Panc1 (cell line): ENCODE measurements around the gene COL5A2. TPM values are rescaled to one million over a fixed set of nuclear protein-coding genes. Genes with fewer than 3 reads are reported as not detected.

Experiments
- ATAC-seq: fragments of 200-7000 bp; cut with Tn5 transposase; 2 replicates; pipeline ENCODE4 v1.9.1; 2020; ENCODE audit warnings: mild to moderate bottlenecking, moderate library complexity
- BruUV-seq: library from RNA; stranded (reverse); fragments of 400-500 nt; replicated peaks from 2 replicates; lab custom pipeline; 2021; lab: Mats Ljungman, UMichigan
- CTCF ChIA-PET: fragments of 300-600 bp; sonication (Branson Sonifier 250); formaldehyde crosslinking; loops from one replicate; lab custom pipeline; 2022; ENCODE audit warnings: antibody characterized with exemption; lab: Charles Lee
- POLR2A ChIA-PET: fragments of 300-600 bp; sonication (Branson Sonifier 250); formaldehyde crosslinking; loops from one replicate; lab custom pipeline; 2022; ENCODE audit warnings: antibody characterized with exemption; lab: Charles Lee
- DNase-seq: peaks from one replicate; pipeline ENCODE4 v3.0.0-alpha.2; 2010; ENCODE audit warnings: low read depth, low spot score
- H3K27ac ChIP-seq: 2 replicates; pipeline ENCODE4 v1.5.1; 2011; ENCODE audit warnings: mild to moderate bottlenecking, low read length, inconsistent platforms
- H3K27me3 ChIP-seq: fragments of 200-500 bp; sonication (Bioruptor generic); 2 replicates; pipeline ENCODE4 v1.6.0; 2014; ENCODE audit warnings: low read length, inconsistent platforms; ENCODE audit not compliant: control insufficient read depth, insufficient read depth
- H3K36me3 ChIP-seq: fragments of 200-500 bp; sonication (Bioruptor generic); 2 replicates; pipeline ENCODE4 v1.5.1; 2014; ENCODE audit warnings: inconsistent platforms, mild to moderate bottlenecking, low read length, moderate library complexity; ENCODE audit not compliant: control insufficient read depth, insufficient read depth
- H3K4me1 ChIP-seq: 2 replicates; pipeline ENCODE4 v1.5.1; 2011; ENCODE audit warnings: inconsistent platforms, mild to moderate bottlenecking, low read length, moderate library complexity; ENCODE audit not compliant: control insufficient read depth, insufficient read depth
- H3K4me3 ChIP-seq, 2 experiments: 2 replicates each; pipeline ENCODE4 v1.5.1; 2011 to 2012; ENCODE audit warnings: low read depth in 2 of 2, low read length in 2 of 2, mild to moderate bottlenecking in 2 of 2, inconsistent platforms in 1 of 2, moderate library complexity in 1 of 2
- H3K9me3 ChIP-seq: fragments of 200-500 bp; sonication (Bioruptor generic); 2 replicates; pipeline ENCODE4 v1.5.1; 2014; ENCODE audit warnings: low read depth, mild to moderate bottlenecking, inconsistent platforms, low read length, moderate library complexity; ENCODE audit not compliant: control insufficient read depth, insufficient read depth
- CTCF ChIP-seq: fragments of 450-650 bp; IDR thresholded peaks from 2 replicates; pipeline ENCODE4 v1.5.1; 2017; ENCODE audit warnings: mild to moderate bottlenecking
- POLR2AphosphoS5 ChIP-seq: IDR thresholded peaks from 2 replicates; pipeline ENCODE4 v1.6.1; 2012; ENCODE audit warnings: mild to moderate bottlenecking, low read depth, low read length, moderate library complexity
- in situ Hi-C: cut with HindIII; loops from 2 replicates; pipeline ENCODE4 v1.10.0; 2016; ENCODE audit warnings: low sequenced_read_pairs, low pct_unique_long_range_greater_than_20kb
- intact Hi-C: fragments of 100-400 bp; cut with micrococcal nuclease; formaldehyde crosslinking; loops from one replicate; pipeline ENCODE4 v1.10.0; 2022; ENCODE audit not compliant: unreplicated experiment
- microRNA-seq: library from miRNA; unstranded; fragments of <30 nt; microRNA quantifications from one replicate; pipeline ENCODE4 v1.1.0, GENCODE V29; 2020; ENCODE audit not compliant: unreplicated experiment
- total RNA-seq: library from RNA; stranded (reverse); gene quantifications from one replicate; pipeline ENCODE4 v1.2.1, GENCODE V29; 2021; ENCODE audit not compliant: unreplicated experiment

COL5A2 gene
- total RNA-seq, 1 experiment from 2014 or later = 144 TPM

- in situ Hi-C loops = no loop called here
- no peaks in the 10 kb centered on the region for H3K9me3 ChIP-seq
Observed at GRCh38 chr2:188983427-188984064, 196.0 kb downstream of the COL5A2 start.

More at GRCh38 chr2:188983427-188984064, 196.0 kb downstream of the COL5A2 start:
- Histone ChIP-seq H3K27ac (no peak overlapping the region), H3K27me3 (no peaks in the 10 kb centered on the region), H3K4me3 (no peak overlapping the region), H3K36me3 (no peaks in the 10 kb centered on the region; the same call in 1 of the 2 replicates), H3K4me1 (peaks cover 12% of the 10 kb centered on the region; the same call in 1 of the 2 replicates)
- ChIA-PET CTCF (no interaction called here), POLR2A (interaction anchor here (0.6 kb wide), 1 partner anchor 458 kb away, joined by 4 read pairs; no protein-coding TSS in a partner anchor)
- ATAC-seq = no peak
- TF ChIP-seq POLR2AphosphoS5 (no peak), CTCF (peak; percentile 41; the same call in 1 of the 2 replicates)
- no TSS peak for BruUV-seq
- intact Hi-C loops = loop anchor here (2.0 to 10.0 kb wide), 3 partner anchors 319 to 459 kb away; no protein-coding TSS in a partner anchor
- no peak for DNase-seq

Small RNA genes within 50 kb of the gene (microRNA-seq; reads per million reads assigned to microRNA genes)
- gene MIR3129 (8.9 reads per million, percentile 27 among the genes with 10 or more reads in this experiment), gene MIR3606 (not detected)

Other genes starting within 250 kb of the COL5A2 start
- 6.9 TPM for gene COL3A1, start 205.4 kb downstream of the COL5A2 start, total RNA-seq